GM04504 (cell line): Measurements from ENCODE around the gene FER.
"Not testable (repeated sequence)": the region's sequence is repeated elsewhere in the genome, so short reads cannot be mapped to it uniquely, and the experiment has no call there.

Experiments
- DNase-seq: peaks from one replicate; pipeline ENCODE4 v3.0.0-alpha.2; 2012; ENCODE audit warnings: low read depth

The FER gene

GRCh38 chr5:109125755-109126429 is 378.2 kb downstream of the FER start:
- DNase-seq, result no peak

GRCh38 chr5:109126481-109126880 is 378.8 kb downstream of the FER start:
- DNase-seq, result no peak

- no peak for DNase-seq
Observed at GRCh38 chr5:109136906-109137305, 389.2 kb downstream of the FER start.

GRCh38 chr5:109141222-109142200 is 393.8 kb downstream of the FER start:
- DNase-seq, result no peak

- DNase-seq, result no peak
Observed at GRCh38 chr5:109143031-109143430, 395.3 kb downstream of the FER start.

- no peak for DNase-seq
Observed at GRCh38 chr5:109145139-109145538, 397.4 kb downstream of the FER start.

GRCh38 chr5:109146591-109146990 is 398.9 kb downstream of the FER start:
- DNase-seq, result no peak

- no peak for DNase-seq
Observed at GRCh38 chr5:109152565-109152964, 404.9 kb downstream of the FER start.

GRCh38 chr5:109155625-109156024 is 407.9 kb downstream of the FER start:
- DNase-seq, result no peak

- DNase-seq, result no peak
Observed at GRCh38 chr5:109156885-109157284, 409.2 kb downstream of the FER start.

GRCh38 chr5:109160468-109160867 is 412.8 kb downstream of the FER start:
- no peak for DNase-seq

GRCh38 chr5:109161914-109162683 is 414.4 kb downstream of the FER start:
- no peak for DNase-seq

GRCh38 chr5:109163336-109163735 is 415.6 kb downstream of the FER start:
- DNase-seq, result no peak

GRCh38 chr5:109164001-109164400 is 416.3 kb downstream of the FER start:
- DNase-seq, result no peak

- DNase-seq, result no peak
Observed at GRCh38 chr5:109167586-109167985, 419.9 kb downstream of the FER start.

GRCh38 chr5:109168151-109168550 is 420.5 kb downstream of the FER start:
- no peak for DNase-seq

GRCh38 chr5:109170629-109171350 is 423.1 kb downstream of the FER start:
- DNase-seq, result no peak

GRCh38 chr5:109171437-109172073 is 423.9 kb downstream of the FER start:
- not testable (repeated sequence) for DNase-seq

- no peak for DNase-seq
Observed at GRCh38 chr5:109173036-109173794, 425.5 kb downstream of the FER start.

- DNase-seq, result no peak
Observed at GRCh38 chr5:109177227-109177626, 429.5 kb downstream of the FER start.

GRCh38 chr5:109177782-109178181 is 430.1 kb downstream of the FER start:
- no peak for DNase-seq
